GM18519 (cell line): ENCODE results near the gene PNPLA4.

Source experiments
- ATAC-seq: cut with Tn5 transposase; IDR thresholded peaks from one replicate; pipeline ENCODE4 v1.9.1; 2021; ENCODE audit warnings: mild to moderate bottlenecking, moderate library complexity; ENCODE audit not compliant: unreplicated experiment, low FRiP score

PNPLA4 gene

GRCh38 chrX:7876957-7877356 is 50.3 kb downstream of the PNPLA4 start:
- no peak for ATAC-seq

- no peak for ATAC-seq
Measured at GRCh38 chrX:7872042-7872441, 55.2 kb downstream of the PNPLA4 start.

GRCh38 chrX:7852166-7852565 is 75.0 kb downstream of the PNPLA4 start:
- ATAC-seq = no peak
